DMS53 treated with DMSO at 0.1 percent for 48 hours (cell line): ENCODE measurements around the gene AGBL1.

Experiments used
- DNase-seq: peaks from one replicate; lab custom pipeline; 2025; ENCODE audit not compliant: unreplicated experiment; lab: John Stamatoyannopoulos, UW

The AGBL1 gene

DNA sequence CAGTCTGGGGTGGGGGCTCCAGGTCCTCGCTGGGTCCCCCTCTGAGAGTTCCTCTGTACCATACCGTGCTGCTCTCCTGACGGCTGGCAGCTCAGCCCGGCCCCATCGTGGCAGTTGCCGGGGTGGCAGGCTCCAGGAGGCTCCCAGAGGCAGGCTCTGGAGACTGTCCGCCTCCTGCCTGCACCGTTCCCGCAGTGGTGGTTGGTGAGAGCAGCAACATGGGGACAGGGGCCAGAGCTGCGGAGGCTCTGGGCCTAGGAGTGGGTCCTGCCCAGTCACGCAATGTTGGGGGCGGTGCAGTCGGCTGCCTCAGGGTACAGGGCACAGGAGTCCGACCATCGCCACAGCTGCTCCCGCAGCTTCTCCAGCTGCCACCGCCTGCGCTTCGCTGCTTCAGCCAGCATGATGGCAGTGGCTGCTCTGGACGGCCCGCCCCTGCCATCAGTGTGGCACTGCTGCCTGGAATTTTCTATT is 492.7 kb downstream of the AGBL1 start:
- no peak for DNase-seq

- no peak for DNase-seq
Measured at GRCh38 chr15:86573476-86573875, 493.8 kb downstream of the AGBL1 start.

DNA sequence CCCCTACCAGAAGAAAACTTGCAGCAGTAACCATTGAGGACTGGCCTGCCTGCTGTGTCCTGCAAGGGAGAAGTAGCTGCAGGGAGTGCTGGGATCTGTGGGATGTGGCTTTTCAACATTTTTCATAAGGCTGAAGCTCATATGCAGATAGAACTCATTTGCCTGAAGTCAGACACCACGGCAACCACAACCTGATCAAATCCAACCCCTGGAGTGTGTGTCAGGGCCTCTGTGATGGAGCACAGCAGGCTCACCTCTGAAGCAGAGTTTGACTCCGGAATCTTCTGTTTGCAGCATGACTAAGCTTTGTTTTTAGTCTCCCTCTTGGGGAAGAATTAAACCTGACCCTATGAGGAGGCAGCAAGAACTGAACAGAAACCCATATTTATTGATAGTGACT is 508.7 kb downstream of the AGBL1 start:
- no peak for DNase-seq

DNA sequence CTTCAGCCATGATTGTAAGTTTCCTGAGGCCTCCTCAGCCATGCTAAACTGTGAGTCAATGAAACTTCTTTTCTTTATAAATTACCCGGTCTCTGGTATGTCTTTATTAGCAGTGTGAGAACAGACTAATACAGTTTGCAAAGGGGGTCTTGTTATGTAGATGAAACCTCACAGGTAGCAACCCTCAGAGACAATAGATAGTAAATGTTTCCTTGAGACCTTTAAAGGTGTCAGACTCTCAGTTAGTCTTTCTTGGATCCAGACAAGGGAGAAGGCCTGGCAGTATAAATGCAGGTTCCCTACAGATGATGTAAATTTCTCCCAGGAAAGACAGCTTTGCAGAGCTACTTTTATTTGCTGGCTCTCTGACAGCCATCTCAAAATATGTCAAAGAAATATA is 510.8 kb downstream of the AGBL1 start:
- no peak for DNase-seq

- no peak for DNase-seq
Measured at GRCh38 chr15:86591158-86591557, 511.5 kb downstream of the AGBL1 start.

DNA sequence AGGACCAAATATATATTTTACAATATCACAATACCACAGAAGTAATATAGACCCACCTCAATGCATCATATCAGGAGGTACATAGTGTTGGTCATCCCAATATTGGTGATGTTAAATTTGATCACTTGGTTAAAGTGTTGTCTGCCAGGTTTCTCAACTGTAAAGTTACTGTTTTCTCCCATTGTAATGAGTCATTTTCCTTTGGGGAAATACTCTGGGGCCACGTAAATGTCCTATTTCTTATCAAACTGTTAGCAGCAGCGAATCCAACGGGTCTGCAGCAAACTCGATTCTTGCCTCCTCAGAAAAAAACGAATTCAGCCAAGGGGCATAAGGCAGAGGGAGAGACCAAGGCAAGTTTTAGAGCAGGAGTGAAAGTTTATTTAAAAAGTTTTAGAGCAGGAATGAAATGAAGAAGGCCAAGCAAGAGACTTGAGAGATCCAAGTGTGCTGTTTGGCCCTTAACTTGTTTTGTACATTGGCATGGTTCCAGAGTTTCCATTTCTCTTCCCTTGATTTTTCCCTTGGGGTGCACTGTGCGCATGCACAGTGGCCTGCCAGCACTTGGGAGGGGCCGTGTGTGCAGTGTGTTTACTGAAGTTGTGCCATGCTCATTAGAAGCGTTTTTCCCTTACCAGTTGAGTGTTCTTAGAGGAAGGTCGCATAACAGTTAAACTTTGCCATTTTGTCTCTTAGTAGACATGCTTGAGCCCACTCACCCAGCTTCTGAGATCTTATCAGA is 512.5 kb downstream of the AGBL1 start:
- DNase-seq: no peak

- DNase-seq: no peak
Measured at GRCh38 chr15:86595741-86596140, 516.1 kb downstream of the AGBL1 start.

GRCh38 chr15:86603466-86603865 is 523.8 kb downstream of the AGBL1 start:
- no peak for DNase-seq

DNA sequence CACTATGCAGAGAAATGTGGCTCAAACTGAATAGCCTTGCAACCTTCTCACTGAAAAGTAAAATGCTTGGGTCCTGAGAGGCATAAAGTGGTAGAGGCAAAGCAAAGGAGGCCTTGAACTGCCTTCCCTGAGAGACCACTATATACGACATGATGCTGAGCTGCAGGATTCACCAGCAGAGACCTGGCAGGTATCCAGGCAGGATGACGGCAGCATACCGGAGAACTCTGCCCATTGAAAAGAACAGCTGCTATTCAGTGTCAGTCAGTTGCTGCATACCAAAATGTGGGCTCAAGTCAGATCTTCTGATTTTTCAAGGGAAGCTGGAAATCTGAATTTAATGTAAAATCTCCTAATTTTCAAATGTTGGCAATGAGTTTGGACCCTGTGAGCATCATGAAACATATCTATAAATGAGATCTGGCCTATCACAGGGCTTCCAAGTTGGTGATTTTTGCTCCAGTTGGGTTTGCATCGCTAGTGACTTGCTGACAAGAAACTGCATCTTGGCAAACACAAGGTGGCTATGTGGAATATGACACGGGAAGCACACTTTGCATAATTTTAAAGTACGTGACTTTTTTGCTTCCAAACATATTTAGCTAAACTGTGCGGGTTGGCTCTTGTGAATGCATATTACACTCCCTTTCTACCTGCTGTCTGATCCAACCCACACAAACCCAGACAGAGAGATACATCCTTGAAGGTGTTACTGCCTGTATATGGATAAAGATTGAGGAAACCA is 529.0 kb downstream of the AGBL1 start:
- DNase-seq: no peak

- DNase-seq: no peak
Measured at GRCh38 chr15:86609275-86609674, 529.6 kb downstream of the AGBL1 start.

DNA sequence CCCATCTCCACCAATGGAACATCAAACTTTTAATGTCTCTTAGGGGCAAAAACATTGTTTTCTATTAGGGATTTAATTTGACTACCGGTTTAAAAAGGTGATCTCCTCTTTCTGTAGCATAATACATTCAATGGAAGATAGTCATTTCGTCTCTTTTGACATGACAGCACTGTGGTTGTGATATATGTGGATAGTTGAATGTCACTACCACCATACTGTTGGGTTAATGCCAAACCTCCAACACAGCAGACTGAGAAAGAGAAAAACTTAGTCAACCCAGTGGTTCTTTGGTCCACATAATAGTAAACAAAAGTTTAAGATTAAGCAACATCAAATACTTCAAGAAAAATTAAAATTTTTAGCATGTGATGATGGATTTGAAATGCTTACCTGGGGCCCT is 530.4 kb downstream of the AGBL1 start:
- no peak for DNase-seq

- no peak for DNase-seq
Measured at GRCh38 chr15:86611417-86612040, 531.9 kb downstream of the AGBL1 start.

DNA sequence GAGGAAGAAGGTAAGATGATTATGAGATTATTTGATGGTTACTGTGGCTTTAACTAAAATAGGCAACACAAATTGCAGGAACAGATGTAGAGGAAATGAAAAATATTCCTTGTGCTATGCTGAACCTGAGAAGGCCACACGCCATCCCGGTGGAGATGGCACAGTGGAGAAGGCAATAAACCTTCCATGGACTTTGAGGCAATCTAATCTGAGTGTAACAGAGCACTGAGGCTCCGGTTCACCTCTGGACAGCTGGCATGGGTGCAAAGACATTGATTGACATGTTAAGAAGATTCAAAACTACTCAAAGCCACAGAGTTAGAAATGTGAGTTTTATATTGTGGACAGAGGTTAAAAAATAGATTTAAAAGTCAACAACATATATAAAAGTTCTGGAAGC is 535.7 kb downstream of the AGBL1 start:
- no peak for DNase-seq

DNA sequence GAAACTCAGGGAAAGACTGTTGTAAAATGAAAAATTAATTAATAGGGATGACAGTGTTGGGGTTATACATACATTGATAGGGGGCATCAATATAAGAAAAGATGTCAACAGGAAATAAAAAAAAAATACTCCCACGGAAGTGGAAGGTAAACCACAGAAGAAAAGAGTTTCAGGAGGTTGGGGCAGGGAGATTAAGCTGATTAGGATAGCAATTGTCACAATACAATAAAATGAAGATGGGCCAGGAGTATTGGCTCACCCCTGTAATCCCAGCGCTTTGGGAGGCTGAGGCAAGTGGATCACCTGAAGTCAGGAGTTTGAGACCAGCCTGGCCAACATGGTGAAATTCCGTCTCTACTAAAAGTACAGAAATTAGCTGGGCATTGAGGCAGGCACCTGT is 536.1 kb downstream of the AGBL1 start:
- no peak for DNase-seq

DNA sequence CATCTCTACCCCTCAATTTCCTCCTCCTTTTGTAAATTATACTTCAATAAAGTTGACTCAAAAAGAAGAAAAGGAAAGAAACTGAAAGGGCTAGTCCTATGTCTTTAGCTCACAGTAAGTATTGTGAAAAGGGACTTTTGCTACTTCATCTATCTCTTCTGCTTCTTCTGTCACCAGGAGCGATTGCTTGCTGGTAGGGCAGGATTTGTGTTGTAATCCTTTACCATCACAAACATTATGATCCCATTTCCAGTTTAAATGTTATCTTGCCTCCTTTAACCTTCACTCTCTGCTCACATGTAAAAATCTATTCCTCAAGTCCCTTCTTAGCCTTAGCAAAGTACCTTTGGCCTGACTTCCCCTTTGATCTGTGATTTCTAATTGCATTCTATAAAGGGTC is 537.1 kb downstream of the AGBL1 start:
- DNase-seq: no peak

DNA sequence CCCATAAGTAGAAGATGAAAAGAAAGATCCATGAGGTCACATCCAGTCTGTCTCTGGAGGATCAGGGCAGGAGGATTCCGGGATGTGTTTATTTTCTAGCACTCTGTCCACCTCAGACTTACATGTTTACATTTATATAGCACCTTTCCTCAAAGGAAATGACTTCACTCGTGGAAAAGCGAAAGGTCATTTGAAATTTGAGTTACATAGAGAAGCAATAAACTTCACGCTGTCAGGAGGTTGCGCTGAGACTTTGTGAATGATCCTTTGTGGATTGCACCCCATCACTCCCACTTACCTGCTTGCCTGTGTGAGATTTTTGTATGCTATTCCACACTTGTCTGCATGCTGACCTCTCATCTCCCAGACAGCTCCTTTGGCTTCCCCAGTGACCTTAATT is 540.5 kb downstream of the AGBL1 start:
- no peak for DNase-seq

DNA sequence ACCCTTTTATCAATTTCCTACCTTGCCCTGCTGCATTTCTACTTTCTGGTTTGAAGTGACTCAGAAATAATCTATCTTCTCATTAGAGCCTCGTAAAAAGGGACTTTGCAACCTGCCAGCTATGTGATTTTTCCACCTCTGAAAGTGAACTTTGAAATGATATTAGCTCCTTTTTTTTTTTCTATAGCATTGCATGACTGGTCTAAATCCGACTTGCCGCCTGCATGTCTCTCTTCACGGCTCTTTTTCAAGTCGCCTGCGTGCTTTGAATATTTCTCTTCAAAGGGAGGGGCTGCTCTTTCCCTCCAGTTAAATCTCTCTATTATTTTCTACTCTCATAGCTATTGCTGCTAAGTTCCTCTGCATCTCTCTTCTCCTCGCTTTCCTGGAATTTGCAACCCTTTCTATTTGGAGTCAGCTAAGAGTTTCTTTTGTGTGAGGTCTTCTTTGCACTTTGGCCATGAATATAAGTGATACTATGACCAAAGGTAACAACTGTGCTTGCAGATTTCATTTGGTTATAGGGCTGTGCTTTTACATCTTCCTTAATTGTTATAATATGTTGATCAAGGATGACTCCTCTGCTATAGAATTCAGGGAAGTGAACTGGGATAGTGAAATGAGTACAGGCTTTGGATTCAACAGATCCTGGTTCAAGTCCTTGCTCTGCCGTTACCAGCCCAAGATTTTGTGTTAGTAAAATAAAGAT is 541.1 kb downstream of the AGBL1 start:
- no peak for DNase-seq

DNA sequence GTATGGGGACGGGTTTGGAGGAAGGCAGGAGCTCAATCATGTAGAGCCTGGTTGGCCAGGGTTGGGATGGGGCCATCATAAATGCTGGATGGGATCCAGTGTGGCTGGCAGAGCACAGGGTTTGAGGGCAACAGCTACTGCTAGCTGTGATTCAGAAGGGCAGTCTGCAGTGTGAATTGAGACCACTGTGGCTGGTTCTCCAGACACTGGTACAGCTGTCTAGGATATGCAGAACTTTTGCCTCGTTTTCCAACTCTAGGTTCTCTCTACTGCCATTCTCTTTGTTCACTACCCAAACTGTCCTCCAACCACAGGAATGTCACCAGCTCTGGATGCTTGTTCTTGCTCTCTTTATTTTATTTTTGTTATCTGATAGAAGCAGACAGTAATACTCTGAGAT is 543.6 kb downstream of the AGBL1 start:
- no peak for DNase-seq

DNA sequence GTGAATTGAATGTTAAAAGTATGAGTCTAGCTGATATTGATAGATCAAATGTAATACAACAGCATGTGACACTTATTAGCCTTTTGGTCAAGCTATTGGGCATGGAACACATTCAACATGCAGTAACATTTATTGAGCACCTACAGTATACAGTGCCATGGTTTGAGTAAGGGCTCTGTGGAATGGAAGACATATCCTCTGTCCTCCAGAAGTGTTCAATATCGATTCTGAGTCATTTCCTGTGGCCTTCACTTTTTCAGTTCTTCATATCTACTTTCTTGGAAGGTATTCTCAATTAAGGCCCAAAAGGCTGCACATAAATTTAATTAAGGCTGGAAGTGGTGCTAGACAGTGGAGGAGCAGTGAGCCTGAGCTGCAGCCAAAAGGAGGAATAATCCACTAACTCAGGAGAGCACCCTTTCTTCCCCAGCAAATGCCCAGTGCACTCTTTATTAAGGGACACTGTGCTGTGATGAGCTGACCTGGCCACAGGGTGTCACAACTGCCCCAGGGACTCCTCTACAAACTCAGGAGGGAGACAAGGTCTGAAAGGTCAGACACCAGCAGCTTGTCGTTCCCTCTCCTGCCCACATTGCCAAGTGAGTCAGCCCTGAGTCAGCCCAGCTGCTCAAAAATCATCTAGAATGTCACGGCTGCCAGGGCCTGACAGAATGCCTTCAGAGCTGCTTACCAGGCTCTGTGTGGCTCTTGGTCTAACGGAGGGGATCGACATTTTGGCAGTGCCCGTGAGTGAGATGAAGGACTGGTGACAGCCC is 544.8 kb downstream of the AGBL1 start:
- DNase-seq: no peak

GRCh38 chr15:86629409-86630356 is 550.0 kb downstream of the AGBL1 start:
- no peak for DNase-seq
